HL-60 (cell line): ENCODE data around the gene ARMH1.
A peak's percentile ranks its signal among the peaks of the same experiment; 100 is the strongest.

Experiments used
- DNase-seq, 2 experiments: peaks; one replicate each; pipeline ENCODE4 v3.0.0-alpha.2; 2010 to 2020; ENCODE audit warnings: low read depth in 1 of 2, low spot score in 1 of 2
- H3K27ac ChIP-seq: fragments of 250-450 bp; sonication (Bioruptor Pico); replicated peaks from 2 replicates; pipeline ENCODE4 v1.5.1; 2020; ENCODE audit warnings: mild to moderate bottlenecking, moderate library complexity
- H3K27me3 ChIP-seq: fragments of 250-450 bp; sonication (Bioruptor Pico); 2 replicates; pipeline ENCODE4 v1.5.1; 2021; ENCODE audit warnings: mild to moderate bottlenecking, moderate library complexity; ENCODE audit not compliant: insufficient read depth, poor library complexity, severe bottlenecking
- H3K4me3 ChIP-seq: replicated peaks from 2 replicates; pipeline ENCODE4 v1.5.1; 2011; ENCODE audit warnings: mild to moderate bottlenecking, control low read depth, low read length; ENCODE audit not compliant: insufficient read depth
- CTCF ChIP-seq: IDR thresholded peaks from one replicate; pipeline ENCODE4 v1.5.1; 2011; ENCODE audit warnings: low read length, control low read depth, inconsistent platforms; ENCODE audit not compliant: insufficient read depth
- GABPA ChIP-seq: IDR thresholded peaks from 2 replicates; pipeline ENCODE4 v1.6.1; 2012; ENCODE audit warnings: low read depth
- POLR2AphosphoS5 ChIP-seq: IDR thresholded peaks from 2 replicates; pipeline ENCODE4 v1.6.1; 2012; ENCODE audit warnings: low read depth
- REST ChIP-seq: IDR thresholded peaks from 2 replicates; pipeline ENCODE4 v1.6.1; 2012; ENCODE audit warnings: low read depth; ENCODE audit not compliant: insufficient replicate concordance
- SPI1 ChIP-seq: IDR thresholded peaks from 2 replicates; pipeline ENCODE4 v1.6.1; 2012; ENCODE audit warnings: low read depth, mild to moderate bottlenecking, borderline replicate concordance

ARMH1 gene

GRCh38 chr1:44642925-44643324 is 31.6 kb upstream of the ARMH1 start:
- H3K4me3 ChIP-seq = no peak overlapping the region
- H3K27ac ChIP-seq = no peak overlapping the region
- TF ChIP-seq GABPA (no peak), CTCF (no peak), SPI1 (no peak), REST (no peak), POLR2AphosphoS5 (no peak)
- no peak for DNase-seq
- H3K27me3 ChIP-seq = no peaks in the 10 kb centered on the region

- Histone ChIP-seq H3K27ac (no peak overlapping the region), H3K4me3 (no peak overlapping the region), H3K27me3 (no peaks in the 10 kb centered on the region)
- no peak for DNase-seq
- TF ChIP-seq CTCF (no peak), GABPA (no peak), POLR2AphosphoS5 (no peak), SPI1 (no peak), REST (no peak)
Observed at GRCh38 chr1:44643721-44644334, 30.7 kb upstream of the ARMH1 start.

GRCh38 chr1:44644806-44645205 is 29.7 kb upstream of the ARMH1 start:
- Histone ChIP-seq H3K27me3 (no peaks in the 10 kb centered on the region), H3K27ac (no peak overlapping the region), H3K4me3 (no peak overlapping the region)
- DNase-seq = no peak
- TF ChIP-seq SPI1 = no peak
- TF ChIP-seq REST = no peak
- no peak for TF ChIP-seq GABPA
- TF ChIP-seq POLR2AphosphoS5 = peak; percentile 23; the same call in 1 of the 2 replicates
